Testis (tissue), 5 donors: Measurements from ENCODE around the gene NIN. TPM values are rescaled to one million over a fixed set of nuclear protein-coding genes. Genes with fewer than 3 reads are reported as not detected.

Source experiments
- DNase-seq: peaks from one replicate; pipeline ENCODE4 v3.0.0-alpha.2; 2019
- H3K27ac ChIP-seq, 2 donors: fragments of 200-600 bp; sonication (generic); one replicate each; pipeline ENCODE4 v1.5.1; 2019
- H3K27me3 ChIP-seq: fragments of 200-600 bp; sonication (generic); one replicate; pipeline ENCODE4 v1.5.1; 2019
- H3K36me3 ChIP-seq: fragments of 200-600 bp; sonication (generic); one replicate; pipeline ENCODE4 v1.5.1; 2017; ENCODE audit warnings: low read depth; ENCODE audit errors: missing control alignments
- H3K4me1 ChIP-seq: fragments of 200-600 bp; sonication (generic); one replicate; pipeline ENCODE4 v1.5.1; 2019
- H3K4me3 ChIP-seq, 2 donors: fragments of 200-600 bp; sonication (generic); one replicate each; pipeline ENCODE4 v1.5.1; 2017 to 2019
- H3K9me3 ChIP-seq: fragments of 200-600 bp; sonication (generic); one replicate; pipeline ENCODE4 v1.5.1; 2017
- CTCF ChIP-seq, 3 experiments: fragments of 450-650 bp in 2 of 3; fragments of 200-600 bp in 1 of 3; sonication (generic) in 1 of 3; IDR thresholded peaks; one replicate each; pipeline ENCODE4 v1.5.1; 2016 to 2019; ENCODE audit warnings: antibody characterized with exemption in 3 of 3, mild to moderate bottlenecking in 2 of 3, moderate library complexity in 1 of 3
- POLR2A ChIP-seq: fragments of 450-650 bp; IDR thresholded peaks from one replicate; pipeline ENCODE4 v1.6.1; 2017; ENCODE audit warnings: antibody characterized with exemption, mild to moderate bottlenecking, moderate library complexity
- WGBS, 2 donors: methylation state at CpG; one replicate each; pipeline ENCODE4 v1.1.5; 2018; 5-methylcytosine and 5-hydroxymethylcytosine counted together
- intact Hi-C: fragments of 100-400 bp; cut with DNase I; formaldehyde crosslinking; loops from one replicate; pipeline ENCODE4 v1.15.1; 2023; ENCODE audit warnings: low total_unique reads
- long read RNA-seq, 2 donors: transcript quantifications; one replicate each; lab custom pipeline, GENCODE V29; 2026
- polyA plus RNA-seq: library from polyadenylated mRNA; stranded (reverse); fragments of 350-450 nt; fragmentation: Illumina TruSeq; extraction: RNeasy Lipid Tissue Mini Kit (QIAGEN cat#74804); gene quantifications from one replicate; pipeline ENCODE4 v1.2.3, GENCODE V29; 2014; ENCODE audit warnings: low read depth, low replicate concordance; ENCODE audit not compliant: insufficient read depth
- total RNA-seq, 2 donors: library from RNA; depleted of rRNA; stranded (reverse); fragments of >200 nt; gene quantifications; one replicate each; pipeline ENCODE4 v1.2.3, GENCODE V29; 2016

Gene NIN
- total RNA-seq (10 to 100 TPM in 1 of 2 donors, 1 to 10 TPM in 1; 9.3 to 16.5 TPM), polyA plus RNA-seq (4.4 TPM)
- long read RNA-seq, donor 1, result 0 reads
- long read RNA-seq, donor 2, result 0 reads

GRCh38 chr14:50830932-50831725 is at the start of gene NIN:
NIN (minus strand) TSS chr14:50831162; CDS start chr14:50822056, 9,106 bp downstream.
- peak; percentile 59 for DNase-seq
- H3K4me3 ChIP-seq, result peak within 1 kb of the TSS; percentile 70 to 80
- H3K9me3 ChIP-seq, result no peaks in the 10 kb centered on the region
- H3K27me3 ChIP-seq, result no peaks in the 10 kb centered on the region
- H3K27ac ChIP-seq, result peak within 1 kb of the TSS; percentile 35 to 85
- no peaks in the 10 kb centered on the region for H3K4me1 ChIP-seq
- whole genome bisulfite sequencing, 2 donors, result 0 to 1% methylated on average over 5 to 50 of the region's 97 CpGs
- TF ChIP-seq CTCF (IDR thresholded peaks at IDR 0.05) (no peak), POLR2A (no peak)
- H3K36me3 ChIP-seq, result no peaks in the 10 kb centered on the region
- intact Hi-C loops, result no loop called here

- TF ChIP-seq POLR2A (no peak), CTCF (IDR thresholded peaks at IDR 0.05) (no peak)
- Histone ChIP-seq H3K9me3 (no peaks in the 10 kb centered on the region), H3K27ac (no peak overlapping the region), H3K4me1 (peaks cover 3% of the 10 kb centered on the region), H3K4me3 (no peak overlapping the region), H3K27me3 (no peaks in the 10 kb centered on the region), H3K36me3 (no peaks in the 10 kb centered on the region)
- intact Hi-C loops, result no loop called here
- no peak for DNase-seq
- WGBS, 2 donors, result 59 to 71% methylated on average over 7 of the region's 7 CpGs
Measured at GRCh38 chr14:50875359-50876070, 44.6 kb upstream of the NIN start.

GRCh38 chr14:50874757-50875156 is 43.8 kb upstream of the NIN start:
- Histone ChIP-seq H3K27me3 (no peaks in the 10 kb centered on the region), H3K4me1 (peaks cover 3% of the 10 kb centered on the region), H3K27ac (no peak overlapping the region), H3K9me3 (no peaks in the 10 kb centered on the region), H3K36me3 (no peaks in the 10 kb centered on the region), H3K4me3 (no peak overlapping the region)
- WGBS, 2 donors, result 51 to 76% methylated on average over 2 of the region's 2 CpGs
- TF ChIP-seq CTCF (IDR thresholded peaks at IDR 0.05), result no peak
- no peak for TF ChIP-seq POLR2A
- no peak for DNase-seq
- intact Hi-C loops, result no loop called here

- Histone ChIP-seq H3K36me3 (no peaks in the 10 kb centered on the region), H3K4me3 (peak within 1 kb of the TSS in 1 of 2 donors; percentile 23), H3K27ac (no peak within 1 kb of the TSS), H3K27me3 (no peaks in the 10 kb centered on the region), H3K4me1 (peaks cover 3% of the 10 kb centered on the region), H3K9me3 (no peaks in the 10 kb centered on the region)
- 7 to 13% methylated on average over 16 to 63 of the region's 63 CpGs for WGBS, 2 donors
- intact Hi-C loops, result no loop called here
- no peak for DNase-seq
- TF ChIP-seq CTCF (IDR thresholded peaks at IDR 0.05) (no peak), POLR2A (no peak)
Measured at GRCh38 chr14:50871914-50872732, 41.2 kb upstream of the NIN start, which contains the start of gene ABHD12B. ABHD12B (plus strand) TSS chr14:50872053; CDS start chr14:50872175, 122 bp downstream.
